GM21825 (cell line): ENCODE data around the gene SLC12A4.
A peak's percentile ranks its signal among the peaks of the same experiment; 100 is the strongest.

ENCODE experiments used
- ATAC-seq: cut with Tn5 transposase; IDR thresholded peaks from one replicate; pipeline ENCODE4 v1.9.1; 2021; ENCODE audit warnings: mild to moderate bottlenecking, moderate library complexity; ENCODE audit not compliant: unreplicated experiment

Gene SLC12A4

DNA sequence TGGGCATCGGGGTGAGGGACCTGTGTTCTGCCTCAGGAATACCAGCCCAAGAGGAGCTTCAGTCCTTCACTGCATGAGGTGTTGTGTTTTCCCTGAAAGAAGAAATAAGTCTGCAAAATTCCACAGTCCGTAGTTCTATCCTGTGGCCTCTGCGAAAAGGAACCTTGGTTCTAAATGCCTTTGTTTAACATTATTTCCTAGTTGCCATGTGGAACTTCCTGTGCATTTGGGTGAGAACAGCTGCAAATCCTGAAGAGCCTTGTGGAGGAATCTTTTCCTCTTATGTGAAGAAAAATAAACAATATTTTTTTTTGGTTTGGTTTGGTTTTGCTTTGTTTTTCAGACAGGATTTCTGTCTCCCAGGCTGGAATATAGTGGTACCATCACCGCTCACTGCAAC lies 65.6 kb downstream of the SLC12A4 start:
- no peak for ATAC-seq

DNA sequence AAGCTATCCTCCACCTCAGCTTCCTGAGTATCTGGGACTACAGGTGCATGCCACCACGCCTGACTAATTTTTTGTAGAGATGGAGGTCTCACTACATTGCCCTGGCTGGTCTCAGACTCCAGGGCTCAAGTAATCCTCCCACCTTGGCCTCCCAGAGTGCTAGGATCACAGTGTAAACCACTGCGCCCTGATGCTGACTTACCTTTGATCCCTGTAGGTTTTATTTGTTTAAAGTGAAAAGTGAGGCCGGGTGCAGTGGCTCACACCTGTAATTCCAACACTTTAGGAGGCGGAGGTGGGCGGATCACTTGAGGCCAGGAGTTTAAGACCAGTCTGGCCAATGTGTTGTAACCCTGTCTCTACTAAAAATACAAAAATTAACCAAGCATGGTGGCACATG lies 66.7 kb downstream of the SLC12A4 start:
- no peak for ATAC-seq

DNA sequence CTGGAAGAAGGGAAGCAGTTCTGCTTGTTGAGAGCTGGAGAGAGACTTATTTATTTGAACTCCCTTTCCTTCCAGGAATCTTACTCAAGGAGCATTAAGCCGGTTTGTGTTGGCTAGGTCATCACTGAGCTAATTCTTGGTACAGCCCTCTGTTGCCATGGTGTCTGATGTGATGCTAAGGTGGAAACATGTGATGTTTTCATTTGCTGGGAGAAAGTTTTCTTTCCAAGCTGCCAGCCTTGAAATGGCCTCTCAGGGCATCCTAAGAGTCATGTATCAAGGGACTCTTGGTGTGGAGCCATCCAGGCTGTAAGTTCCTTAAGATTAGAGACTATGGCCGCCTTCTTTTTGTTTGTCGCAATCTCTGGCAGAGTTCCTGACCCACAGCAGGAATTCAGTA lies 71.2 kb downstream of the SLC12A4 start:
- ATAC-seq = no peak

DNA sequence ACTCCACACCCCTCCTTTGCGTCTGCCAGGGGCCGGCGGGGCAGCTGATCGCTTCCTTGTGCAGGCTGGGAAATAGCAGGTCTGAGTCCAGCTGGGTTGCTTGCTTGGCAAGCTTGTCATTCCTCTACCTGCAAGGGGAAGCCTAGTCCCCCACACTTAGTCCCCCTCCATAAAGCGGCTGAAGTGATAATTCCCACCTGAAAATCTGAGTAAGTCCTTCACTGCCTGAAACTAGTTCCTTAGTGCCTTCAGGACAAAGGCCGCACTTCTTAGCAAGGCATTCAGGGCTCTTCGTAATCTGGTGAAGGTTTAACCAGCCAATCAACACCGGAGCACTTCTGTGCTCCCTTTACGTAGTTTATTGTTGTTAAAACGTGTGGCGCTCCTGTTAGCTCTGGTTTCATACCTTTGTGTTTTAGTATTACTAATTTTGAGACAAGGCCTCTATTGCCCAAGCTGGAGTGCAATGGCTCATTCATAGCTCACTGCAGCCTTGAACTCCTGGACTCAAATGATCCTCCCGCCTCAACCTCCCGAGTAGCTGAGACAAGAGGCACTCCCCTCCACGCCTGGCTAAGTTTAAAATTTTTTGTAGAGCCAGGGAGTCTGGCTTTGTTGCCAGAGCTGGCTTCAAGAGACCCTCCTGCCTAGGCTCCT lies 74.6 kb downstream of the SLC12A4 start:
- ATAC-seq = peak; percentile 20
